Measurements from ENCODE around the gene FOLR2. TPM values are rescaled to one million over a fixed set of nuclear protein-coding genes. Genes with fewer than 3 reads are reported as not detected.

The FOLR2 gene
- polyA plus RNA-seq, 1 donor (not counting 4 experiments of a cell fraction or from before 2014, with no cell fraction given) = not detected

GRCh38 chr11:72202571-72202970 is 14.0 kb upstream of the FOLR2 start:
- Histone ChIP-seq H3K27ac (ENCODE audit: control insufficient read depth, insufficient read depth, low read length) (no peak overlapping the region), H2AFZ (ENCODE audit: control insufficient read depth, low read length) (no peak overlapping the region), H4K20me1 (ENCODE audit: control insufficient read depth, extremely low read depth, insufficient read depth, low read length) (no peaks in the 10 kb centered on the region), H3K9me1 (ENCODE audit: control insufficient read depth, extremely low read depth, insufficient read depth, low read length) (no peaks in the 10 kb centered on the region), H3K4me2 (ENCODE audit: control insufficient read depth, extremely low read depth, insufficient read depth, low read depth, low read length) (no peak overlapping the region), H3K4me1 (ENCODE audit: control insufficient read depth, extremely low read depth, insufficient read depth, low read length) (peaks cover 3% of the 10 kb centered on the region), H3K27me3 (ENCODE audit: control insufficient read depth, extremely low read depth, insufficient read depth, low read length) (no peaks in the 10 kb centered on the region), H3K36me3 (ENCODE audit: control insufficient read depth in 2 of 2, extremely low read depth in 1 of 2, insufficient read depth in 2 of 2, low read length in 2 of 2) (no peaks in the 10 kb centered on the region), H3K9ac (ENCODE audit: control insufficient read depth, extremely low read depth, insufficient read depth, low read length) (no peak overlapping the region), H3K4me3 (ENCODE audit: control insufficient read depth in 2 of 3, extremely low read depth in 1 of 3, insufficient read depth in 2 of 3, low read depth in 1 of 3, low read length in 3 of 3) (no peak overlapping the region), H3K9me3 (ENCODE audit: control insufficient read depth, low read depth, low read length) (no peaks in the 10 kb centered on the region), H3K79me2 (ENCODE audit: control insufficient read depth, insufficient read depth, low read length) (no peaks in the 10 kb centered on the region)
- DNase-seq (ENCODE audit: low read depth, low spot score) (no peak), FAIRE-seq (no peak)
- dilution Hi-C loops (cut with MboI; ENCODE audit: extremely low pct_ligation_motif_present, low sequenced_read_pairs) = no loop called here
- TF ChIP-seq EZH2 (IDR thresholded peaks at IDR 0.05; ENCODE audit: low read length) (no peak), CTCF (optimal IDR thresholded peaks at IDR 0.05 in 1 of 3, IDR thresholded peaks at IDR 0.05 in 1 of 3, conservative IDR thresholded peaks at IDR 0.05 in 1 of 3; ENCODE audit: extremely low read depth in 1 of 3, insufficient read depth in 2 of 3, low read length in 3 of 3) (no peak)

GRCh38 chr11:72203163-72203562 is 13.4 kb upstream of the FOLR2 start:
- FAIRE-seq (no peak), DNase-seq (ENCODE audit: low read depth, low spot score) (no peak)
- no peak overlapping the region for H3K9ac ChIP-seq (ENCODE audit: control insufficient read depth, extremely low read depth, insufficient read depth, low read length)
- H3K27ac ChIP-seq (ENCODE audit: control insufficient read depth, insufficient read depth, low read length) = no peak overlapping the region
- no peaks in the 10 kb centered on the region for H3K27me3 ChIP-seq (ENCODE audit: control insufficient read depth, extremely low read depth, insufficient read depth, low read length)
- no peaks in the 10 kb centered on the region for H3K36me3 ChIP-seq (ENCODE audit: control insufficient read depth in 2 of 2, extremely low read depth in 1 of 2, insufficient read depth in 2 of 2, low read length in 2 of 2)
- H2AFZ ChIP-seq (ENCODE audit: control insufficient read depth, low read length) = no peak overlapping the region
- TF ChIP-seq EZH2 (IDR thresholded peaks at IDR 0.05; ENCODE audit: low read length) = no peak
- no peak for TF ChIP-seq CTCF (optimal IDR thresholded peaks at IDR 0.05 in 1 of 3, IDR thresholded peaks at IDR 0.05 in 1 of 3, conservative IDR thresholded peaks at IDR 0.05 in 1 of 3; ENCODE audit: extremely low read depth in 1 of 3, insufficient read depth in 2 of 3, low read length in 3 of 3)
- H3K4me2 ChIP-seq (ENCODE audit: control insufficient read depth, extremely low read depth, insufficient read depth, low read depth, low read length) = no peak overlapping the region
- dilution Hi-C loops (cut with MboI; ENCODE audit: extremely low pct_ligation_motif_present, low sequenced_read_pairs) = no loop called here
- H3K4me1 ChIP-seq (ENCODE audit: control insufficient read depth, extremely low read depth, insufficient read depth, low read length) = peaks cover 3% of the 10 kb centered on the region
- no peaks in the 10 kb centered on the region for H3K79me2 ChIP-seq (ENCODE audit: control insufficient read depth, insufficient read depth, low read length)
- H3K9me3 ChIP-seq (ENCODE audit: control insufficient read depth, low read depth, low read length) = no peaks in the 10 kb centered on the region
- no peak overlapping the region for H3K4me3 ChIP-seq (ENCODE audit: control insufficient read depth in 2 of 3, extremely low read depth in 1 of 3, insufficient read depth in 2 of 3, low read depth in 1 of 3, low read length in 3 of 3)
- H4K20me1 ChIP-seq (ENCODE audit: control insufficient read depth, extremely low read depth, insufficient read depth, low read length) = no peaks in the 10 kb centered on the region
- no peaks in the 10 kb centered on the region for H3K9me1 ChIP-seq (ENCODE audit: control insufficient read depth, extremely low read depth, insufficient read depth, low read length)

Measured in keratinocyte (primary cell).